HepG2 (cell line): ENCODE results near the gene KDM8. TPM values are rescaled to one million over a fixed set of nuclear protein-coding genes. Genes with fewer than 3 reads are reported as not detected.

Experiments
- ATAC-seq: fragments of 200-7000 bp; cut with Tn5 transposase; 3 replicates; pipeline ENCODE4 v1.9.1; 2020; ENCODE audit warnings: mild to moderate bottlenecking, moderate library complexity
- BruUV-seq: library from RNA; stranded (reverse); fragments of 400-500 nt; replicated peaks from 2 replicates; lab custom pipeline; 2021; lab: Mats Ljungman, UMichigan
- CTCF ChIA-PET: fragments of 300-600 bp; formaldehyde crosslinking; extraction: SDS; loops from one replicate; lab custom pipeline; 2021; ENCODE audit warnings: low total read pairs, inconsistent platforms, low intra/inter-chr PET ratio; lab: Yijun Ruan, JAX
- POLR2A ChIA-PET: fragments of 350-600 bp; sonication (Branson Sonifier 250); formaldehyde crosslinking; loops from one replicate; lab custom pipeline; 2020; ENCODE audit warnings: antibody characterized with exemption, inconsistent platforms; lab: Yijun Ruan, JAX
- DNase-seq: peaks from one replicate; pipeline ENCODE4 v3.0.0-alpha.2; 2015; ENCODE audit warnings: low spot score
- FAIRE-seq: peaks from 3 replicates; lab custom pipeline; 2011; peaks lifted over from hg19 to GRCh38; lab: Jason Lieb, UNC
- H2AFZ ChIP-seq: one replicate; pipeline ENCODE4 v1.6.1; 2011; ENCODE audit warnings: low read length, inconsistent platforms
- H3K27ac ChIP-seq: fragments of 300-600 bp; 3 replicates; pipeline ENCODE4 v1.8.0; 2011; ENCODE audit warnings: mixed run types, mild to moderate bottlenecking, mixed read lengths, low read length, inconsistent platforms; ENCODE audit not compliant: insufficient read depth; ENCODE audit errors: extremely low read length
- H3K27me3 ChIP-seq, 2 experiments: fragments of 200-600 bp in 1 of 2; 2 replicates in 1 of 2; 3 replicates in 1 of 2; pipeline versions ENCODE4 v1.6.0 to v1.8.0; 2011; ENCODE audit warnings: low read length in 2 of 2, mild to moderate bottlenecking in 2 of 2, moderate library complexity in 2 of 2, inconsistent platforms in 1 of 2; ENCODE audit not compliant: insufficient read depth in 2 of 2, control insufficient read depth in 1 of 2
- H3K36me3 ChIP-seq, 2 experiments: fragments of 200-600 bp in 1 of 2; replicated peaks in 1 of 2; 2 replicates in 1 of 2; 3 replicates in 1 of 2; pipeline versions ENCODE4 v1.5.1 to v1.8.0; 2011; ENCODE audit warnings: low read length in 2 of 2, inconsistent platforms in 1 of 2; ENCODE audit not compliant: insufficient read depth in 2 of 2, control insufficient read depth in 1 of 2
- H3K4me1 ChIP-seq: 2 replicates; pipeline ENCODE4 v1.5.1; 2012; ENCODE audit warnings: low read length, inconsistent platforms; ENCODE audit not compliant: insufficient read depth
- H3K4me2 ChIP-seq: 2 replicates; pipeline ENCODE4 v1.6.0; 2011; ENCODE audit warnings: low read depth, low read length, inconsistent platforms
- H3K4me3 ChIP-seq, 3 experiments: fragments of 200-600 bp in 1 of 3; sonication (generic), shearing (Covaris generic) in 1 of 3; replicated peaks in 1 of 3; 2 replicates each; pipeline ENCODE4 v1.5.1; 2011 to 2016; ENCODE audit warnings: low read length in 3 of 3, inconsistent platforms in 2 of 3, low read depth in 2 of 3, mild to moderate bottlenecking in 2 of 3, control low read depth in 1 of 3, mixed read lengths in 1 of 3; ENCODE audit not compliant: insufficient read depth in 1 of 3
- H3K79me2 ChIP-seq: one replicate; pipeline ENCODE4 v1.6.1; 2011; ENCODE audit warnings: low read length, inconsistent platforms; ENCODE audit not compliant: insufficient read depth
- H3K9ac ChIP-seq: 2 replicates; pipeline ENCODE4 v1.6.0; 2011; ENCODE audit warnings: mild to moderate bottlenecking, low read depth, low read length, inconsistent platforms; ENCODE audit not compliant: insufficient read depth
- H3K9me3 ChIP-seq: 2 replicates; pipeline ENCODE4 v1.5.1; 2012; ENCODE audit warnings: mild to moderate bottlenecking, low read length
- H4K20me1 ChIP-seq: 2 replicates; pipeline ENCODE4 v1.6.0; 2011; ENCODE audit warnings: inconsistent platforms, mild to moderate bottlenecking, low read length, moderate library complexity; ENCODE audit not compliant: insufficient read depth
- FOXJ3 ChIP-seq: sonication (generic); formaldehyde crosslinking; IDR thresholded peaks from 2 replicates; pipeline ENCODE4 v1.4.0; 2020; ENCODE audit warnings: missing genetic modification reagents, mild to moderate bottlenecking, borderline replicate concordance
- HIVEP1 ChIP-seq: sonication (generic); formaldehyde crosslinking; IDR thresholded peaks from 2 replicates; pipeline ENCODE4 v1.4.0; 2020; ENCODE audit warnings: mild to moderate bottlenecking, missing genetic modification reagents
- MAF1 ChIP-seq: sonication (generic); formaldehyde crosslinking; IDR thresholded peaks from 2 replicates; pipeline ENCODE4 v1.5.0; 2020; ENCODE audit warnings: missing genetic modification reagents, borderline replicate concordance
- MIXL1 ChIP-seq: IDR thresholded peaks from 2 replicates; pipeline ENCODE4 v1.6.1; 2016
- NR2C2 ChIP-seq: sonication (generic); formaldehyde crosslinking; IDR thresholded peaks from 2 replicates; pipeline ENCODE4 v1.4.0; 2020; ENCODE audit warnings: missing genetic modification reagents, mild to moderate bottlenecking, moderate library complexity, borderline replicate concordance
- PHF21A ChIP-seq: sonication (generic); formaldehyde crosslinking; IDR thresholded peaks from 2 replicates; pipeline ENCODE4 v1.5.0; 2020; ENCODE audit warnings: mild to moderate bottlenecking, missing genetic modification reagents
- TCF12 ChIP-seq, 2 experiments: fragments of 450-650 bp in 1 of 2; sonication (generic) in 1 of 2; formaldehyde crosslinking in 1 of 2; IDR thresholded peaks; 2 replicates each; pipeline versions ENCODE4 v1.6.1 to v1.8.0; 2017 to 2022; ENCODE audit warnings: antibody characterized with exemption in 1 of 2, mild to moderate bottlenecking in 1 of 2, missing genetic modification reagents in 1 of 2, moderate library complexity in 1 of 2
- ZBTB38 ChIP-seq: sonication (generic); formaldehyde crosslinking; IDR thresholded peaks from 2 replicates; pipeline ENCODE4 v1.5.1; 2020; ENCODE audit warnings: mild to moderate bottlenecking, missing genetic modification reagents
- ZNF225 ChIP-seq: sonication (generic); formaldehyde crosslinking; IDR thresholded peaks from 2 replicates; pipeline ENCODE4 v1.4.0; 2020; ENCODE audit warnings: mild to moderate bottlenecking, missing genetic modification reagents
- ZNF253 ChIP-seq: sonication (generic); formaldehyde crosslinking; IDR thresholded peaks from 2 replicates; pipeline ENCODE4 v1.8.0; 2022; ENCODE audit warnings: mild to moderate bottlenecking, missing genetic modification reagents, borderline replicate concordance
- ZNF331 ChIP-seq: sonication (generic); formaldehyde crosslinking; IDR thresholded peaks from 2 replicates; pipeline ENCODE4 v1.4.0; 2020; ENCODE audit warnings: missing genetic modification reagents
- ZNF460 ChIP-seq: sonication (generic); formaldehyde crosslinking; IDR thresholded peaks from 2 replicates; pipeline ENCODE4 v1.5.1; 2020; ENCODE audit warnings: missing genetic modification reagents, mild to moderate bottlenecking, borderline replicate concordance
- ZNF556 ChIP-seq: sonication (generic); formaldehyde crosslinking; IDR thresholded peaks from 2 replicates; pipeline ENCODE4 v1.4.0; 2020; ENCODE audit warnings: mild to moderate bottlenecking, missing genetic modification reagents, borderline replicate concordance
- ZNF589 ChIP-seq: sonication (generic); formaldehyde crosslinking; conservative IDR thresholded peaks from 2 replicates; pipeline ENCODE4 v1.8.0; 2022; ENCODE audit warnings: mild to moderate bottlenecking, moderate library complexity, missing genetic modification reagents
- ZNF883 ChIP-seq: sonication (generic); formaldehyde crosslinking; IDR thresholded peaks from 2 replicates; pipeline ENCODE4 v1.5.1; 2020; ENCODE audit warnings: mild to moderate bottlenecking, missing genetic modification reagents; ENCODE audit errors: not compliant biosample characterization
- WGBS: methylation state at CpG from one replicate; pipeline ENCODE4 v1.1.6; 2017; ENCODE audit warnings: low lambda C conversion rate; 5-methylcytosine and 5-hydroxymethylcytosine counted together
- in situ Hi-C: cut with HindIII; loops from 2 replicates; pipeline ENCODE4 v1.10.0; 2017; ENCODE audit warnings: low pct_unique_long_range_greater_than_20kb; ENCODE audit not compliant: extremely low pct_ligation_motif_present
- intact Hi-C: fragments of 100-400 bp; cut with micrococcal nuclease; formaldehyde crosslinking; loops from one replicate; pipeline ENCODE4 v1.10.0; 2022; ENCODE audit not compliant: unreplicated experiment
- polyA plus RNA-seq, 8 experiments: library from polyadenylated mRNA; depleted of rRNA in 3 of 8; stranded (reverse) in 7 of 8; unstranded in 1 of 8; fragments of >200 nt; fragmentation: Illumina TruSeq in 4 of 8; extraction: Trizol in 4 of 8; gene quantifications; 2 replicates each; pipeline versions ENCODE4 v1.2.1 to v1.2.3, GENCODE V29; 2011 to 2016; ENCODE audit warnings: low read depth in 4 of 8, missing spikeins in 1 of 8, mixed read lengths in 1 of 8; ENCODE audit not compliant: insufficient read depth in 1 of 8
- total RNA-seq, 5 experiments: library from RNA; depleted of rRNA; stranded (reverse); fragments of >200 nt; fragmentation: Illumina TruSeq; extraction: Trizol; gene quantifications; 2 replicates each; pipeline ENCODE4 v1.2.3, GENCODE V29; 2016; ENCODE audit warnings: low read depth in 1 of 5
- TF ChIP-seq, protein P1 (sequence below): IDR thresholded peaks from 2 replicates; pipeline ENCODE4 v1.6.1; 2016; ENCODE audit warnings: low read depth, control low read depth

KDM8 gene
- total and polyA plus RNA-seq, 2 of the 13 experiments (the other 11 are each of a cell fraction or from before 2014, with no cell fraction given): 3.3 to 8.6 TPM

GRCh38 chr16:27202923-27203506, 311 bp upstream of the KDM8 start (continued):
- TF ChIP-seq ZNF589 (peak; percentile 33; the same call in 1 of the 2 replicates), MIXL1 (CRISPR knock-in tag) (peak; percentile 94), ZNF331 (CRISPR knock-in tag) (no peak; the same call in 1 of the 2 replicates), ZNF883 (peak; percentile 2)

GRCh38 chr16:27204312-27204915, 1.1 kb downstream of the KDM8 start:
- TSS peak; percentile 76 for BruUV-seq
- Histone ChIP-seq H2AFZ (no peak overlapping the region), H3K27ac (peak overlapping the region; percentile 97), H3K27me3 (no peaks in the 10 kb centered on the region; a peak in 1 of 5 replicates), H3K4me3 (peak overlapping the region; percentile 70 to 93 (median 90)), H3K36me3 (no peaks in the 10 kb centered on the region), H4K20me1 (no peaks in the 10 kb centered on the region), H3K79me2 (peaks cover 5% of the 10 kb centered on the region), H3K9me3 (no peaks in the 10 kb centered on the region), H3K9ac (peak overlapping the region; percentile 98), H3K4me2 (peak overlapping the region; percentile 86), H3K4me1 (peaks cover 43% of the 10 kb centered on the region)
- CTCF ChIA-PET: no interaction called here
- in situ Hi-C loops (no loop called here), intact Hi-C loops (loop anchor here (2.0 kb wide), 1 partner anchor 66 kb away; no protein-coding TSS in a partner anchor)
- ATAC-seq (peak; percentile 1; the same call in 1 of the 3 replicates), DNase-seq (no peak), FAIRE-seq (no peak)
- POLR2A ChIA-PET: interaction anchor here (0.7 to 2.1 kb wide), 37 partner anchors 8 to 346 kb away, joined by 3 to 34 read pairs (median 5); partner anchors contain the start of genes GTF3C1, KATNIP and NSMCE1
- 49% methylated on average over 9 of the region's 14 CpGs for WGBS
- TF ChIP-seq MAF1 (CRISPR knock-in tag) (no peak), PHF21A (CRISPR knock-in tag) (no peak), ZNF253 (CRISPR knock-in tag) (no peak), ZBTB38 (CRISPR knock-in tag) (0 out of 2 replicates have a peak, but pooled peaks have one; percentile 34), ZNF225 (CRISPR knock-in tag) (0 out of 2 replicates have a peak, but pooled peaks have one; percentile 16), ZNF556 (CRISPR knock-in tag) (peak; percentile 48; the same call in 1 of the 2 replicates), FOXJ3 (CRISPR knock-in tag) (peak; percentile 44; the same call in 1 of the 2 replicates), NR2C2 (CRISPR knock-in tag) (no peak), ZNF460 (CRISPR knock-in tag) (0 out of 2 replicates have a peak, but pooled peaks have one; percentile 28), HIVEP1 (CRISPR knock-in tag) (no peak), TCF12 (IDR thresholded peaks at IDR 0.05) (no peak), TCF12 (CRISPR knock-in tag; IDR thresholded peaks at IDR 0.05) (peak; percentile 23; the same call in 1 of the 2 replicates)
- TF ChIP-seq, protein P1, sequence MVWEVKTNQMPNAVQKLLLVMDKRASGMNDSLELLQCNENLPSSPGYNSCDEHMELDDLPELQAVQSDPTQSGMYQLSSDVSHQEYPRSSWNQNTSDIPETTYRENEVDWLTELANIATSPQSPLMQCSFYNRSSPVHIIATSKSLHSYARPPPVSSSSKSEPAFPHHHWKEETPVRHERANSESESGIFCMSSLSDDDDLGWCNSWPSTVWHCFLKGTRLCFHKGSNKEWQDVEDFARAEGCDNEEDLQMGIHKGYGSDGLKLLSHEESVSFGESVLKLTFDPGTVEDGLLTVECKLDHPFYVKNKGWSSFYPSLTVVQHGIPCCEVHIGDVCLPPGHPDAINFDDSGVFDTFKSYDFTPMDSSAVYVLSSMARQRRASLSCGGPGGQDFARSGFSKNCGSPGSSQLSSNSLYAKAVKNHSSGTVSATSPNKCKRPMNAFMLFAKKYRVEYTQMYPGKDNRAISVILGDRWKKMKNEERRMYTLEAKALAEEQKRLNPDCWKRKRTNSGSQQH (CRISPR knock-in tag): 0 out of 2 replicates have a peak, but pooled peaks have one; percentile 42
